ENCODE measurements around the gene DHRS12.

Gene DHRS12

DNA sequence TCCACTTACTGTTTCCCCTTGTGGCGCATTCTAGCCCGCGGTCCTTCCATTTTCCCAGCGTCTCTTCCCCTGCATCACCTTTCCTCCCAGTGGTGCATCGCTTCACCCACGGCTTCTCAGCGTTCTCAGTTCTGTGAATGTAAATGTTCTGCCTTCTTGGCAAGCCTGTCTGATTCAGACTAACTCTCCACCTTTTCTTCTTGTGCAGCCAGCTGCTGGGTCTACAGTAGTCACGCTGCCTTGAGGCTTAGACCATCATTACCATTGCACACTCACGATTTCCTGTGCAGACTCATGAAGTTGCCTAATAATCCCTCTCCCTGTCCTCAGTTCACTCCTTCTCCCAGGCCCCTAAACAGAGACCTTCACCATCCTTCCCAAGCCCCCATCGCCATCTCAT lies 75.0 kb downstream of the DHRS12 start:
- Histone ChIP-seq H3K4me2 (ENCODE audit: low read length, poor library complexity, severe bottlenecking) (no peak overlapping the region), H3K27me3 (ENCODE audit: control insufficient read depth in 1 of 2, insufficient read depth in 1 of 2, low read length in 2 of 2) (no peaks in the 10 kb centered on the region), H3K9me3 (ENCODE audit: control insufficient read depth, low read length) (no peaks in the 10 kb centered on the region), H3K4me3 (ENCODE audit: insufficient read depth in 1 of 2, low read depth in 1 of 2, low read length in 2 of 2) (no peak overlapping the region), H2BK5ac (ENCODE audit: low read depth, low read length, poor library complexity, severe bottlenecking) (no peak overlapping the region), H2BK15ac (ENCODE audit: low read depth, poor library complexity, severe bottlenecking) (no peak overlapping the region), H3K18ac (ENCODE audit: low read depth in 1 of 2, low read length in 2 of 2) (peak overlapping the region; percentile 14 to 42), H3K27ac (ENCODE audit: low read length, poor library complexity, severe bottlenecking) (peak overlapping the region; percentile 2), H2BK12ac (ENCODE audit: low read length in 2 of 2) (peak overlapping the region in 1 of 2 experiments; percentile 29), H3K23ac (ENCODE audit: low read length in 2 of 2) (no peak overlapping the region), H3K14ac (ENCODE audit: low read length in 2 of 2) (no peak overlapping the region), H4K91ac (ENCODE audit: low read length) (no peak overlapping the region), H3K4me1 (ENCODE audit: control insufficient read depth, insufficient read depth, low read depth, low read length) (peaks cover 17% of the 10 kb centered on the region), H3K79me1 (replicated peaks; ENCODE audit: low read length, poor library complexity, severe bottlenecking) (peaks cover 22% of the 10 kb centered on the region), H3K9ac (ENCODE audit: low read length) (peak overlapping the region; percentile 86), H4K8ac (ENCODE audit: low read length) (no peak overlapping the region), H3K36me3 (ENCODE audit: control insufficient read depth in 1 of 2, insufficient read depth in 2 of 2, low read depth in 1 of 2, low read length in 2 of 2) (peaks cover 3 to 13% of the 10 kb centered on the region in 2 experiments), H3K4ac (ENCODE audit: low read depth in 1 of 2, low read length in 2 of 2) (peak overlapping the region in 1 of 2 experiments; percentile 3), H2AFZ (ENCODE audit: low read depth, low read length) (no peak overlapping the region), H2AK5ac (ENCODE audit: low read length, severe bottlenecking) (no peak overlapping the region), H2BK120ac (ENCODE audit: low read depth, low read length) (peak overlapping the region; percentile 12)
- WGBS, result 76% methylated on average over 10 of the region's 10 CpGs
- peak; percentile 92 for DNase-seq

DNA sequence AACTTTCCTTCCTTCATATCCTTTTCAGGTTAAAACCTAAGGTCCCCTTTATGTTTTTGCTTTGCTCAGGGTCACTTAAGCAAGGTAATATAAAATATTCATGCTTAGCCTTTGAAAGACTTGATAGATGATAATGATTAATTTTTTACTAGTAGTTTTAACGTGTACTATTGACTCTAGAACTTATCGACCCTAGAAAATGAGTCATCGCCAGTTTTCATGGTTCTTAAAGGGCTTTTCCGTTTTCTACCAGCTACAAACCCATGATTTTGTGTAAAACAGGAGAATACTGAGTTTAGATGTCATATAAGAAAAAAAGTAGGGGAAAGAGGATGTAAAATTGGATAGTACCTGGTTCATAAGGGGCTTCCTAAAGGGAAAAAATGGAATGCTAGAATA lies 75.7 kb downstream of the DHRS12 start:
- Histone ChIP-seq H2AK5ac (ENCODE audit: low read length, severe bottlenecking) (no peak overlapping the region), H3K14ac (ENCODE audit: low read length in 2 of 2) (no peak overlapping the region), H3K9me3 (ENCODE audit: control insufficient read depth, low read length) (no peaks in the 10 kb centered on the region), H2BK120ac (ENCODE audit: low read depth, low read length) (no peak overlapping the region), H3K4ac (ENCODE audit: low read depth in 1 of 2, low read length in 2 of 2) (no peak overlapping the region), H3K27ac (ENCODE audit: low read length, poor library complexity, severe bottlenecking) (no peak overlapping the region), H4K8ac (ENCODE audit: low read length) (no peak overlapping the region), H3K4me1 (ENCODE audit: control insufficient read depth, insufficient read depth, low read depth, low read length) (peaks cover 15% of the 10 kb centered on the region), H3K18ac (ENCODE audit: low read depth in 1 of 2, low read length in 2 of 2) (no peak overlapping the region), H2BK12ac (ENCODE audit: low read length in 2 of 2) (no peak overlapping the region), H2AFZ (ENCODE audit: low read depth, low read length) (no peak overlapping the region), H4K91ac (ENCODE audit: low read length) (no peak overlapping the region), H2BK15ac (ENCODE audit: low read depth, poor library complexity, severe bottlenecking) (no peak overlapping the region), H3K9ac (ENCODE audit: low read length) (no peak overlapping the region), H3K27me3 (ENCODE audit: control insufficient read depth in 1 of 2, insufficient read depth in 1 of 2, low read length in 2 of 2) (no peaks in the 10 kb centered on the region), H3K4me3 (ENCODE audit: insufficient read depth in 1 of 2, low read depth in 1 of 2, low read length in 2 of 2) (no peak overlapping the region), H3K23ac (ENCODE audit: low read length in 2 of 2) (no peak overlapping the region), H2BK5ac (ENCODE audit: low read depth, low read length, poor library complexity, severe bottlenecking) (no peak overlapping the region), H3K79me1 (replicated peaks; ENCODE audit: low read length, poor library complexity, severe bottlenecking) (peaks cover 18% of the 10 kb centered on the region), H3K4me2 (ENCODE audit: low read length, poor library complexity, severe bottlenecking) (no peak overlapping the region), H3K36me3 (ENCODE audit: control insufficient read depth in 1 of 2, insufficient read depth in 2 of 2, low read depth in 1 of 2, low read length in 2 of 2) (peaks cover 3 to 13% of the 10 kb centered on the region in 2 experiments)
- no peak for DNase-seq
- WGBS, result 85% methylated on average over 4 of the region's 4 CpGs

DNA sequence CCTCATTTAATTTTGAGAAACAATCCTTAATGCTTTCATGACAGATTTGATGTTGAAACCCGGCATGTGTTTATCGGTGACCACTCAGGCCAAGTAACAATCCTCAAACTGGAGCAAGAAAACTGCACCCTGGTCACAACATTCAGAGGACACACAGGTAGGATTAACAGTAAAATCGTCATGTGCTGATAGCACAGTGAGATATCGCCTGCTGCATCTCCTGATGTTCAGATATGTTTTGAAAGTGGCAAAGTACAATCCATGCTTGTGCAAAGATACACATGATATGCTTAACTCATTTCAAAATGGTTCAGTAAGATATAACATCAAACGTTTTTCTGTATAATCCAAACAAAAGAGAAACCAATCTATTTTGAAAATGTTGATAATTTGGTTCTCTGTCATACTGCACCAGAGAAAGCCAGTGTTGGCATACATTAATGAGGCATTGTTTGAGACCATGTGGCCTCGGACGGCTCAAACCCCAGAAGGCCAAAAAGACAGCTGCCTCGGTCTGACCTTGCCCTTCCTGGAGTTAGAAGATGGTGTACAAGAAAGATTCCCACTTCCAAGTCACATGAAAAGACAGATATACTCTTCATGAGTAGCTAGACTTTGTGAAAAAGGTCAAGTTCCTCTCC lies 76.2 kb downstream of the DHRS12 start:
- Histone ChIP-seq H3K4ac (ENCODE audit: low read depth in 1 of 2, low read length in 2 of 2) (no peak overlapping the region), H3K14ac (ENCODE audit: low read length in 2 of 2) (no peak overlapping the region), H3K27ac (ENCODE audit: low read length, poor library complexity, severe bottlenecking) (no peak overlapping the region), H2BK12ac (ENCODE audit: low read length in 2 of 2) (peak overlapping the region in 1 of 2 experiments; percentile 66), H3K4me1 (ENCODE audit: control insufficient read depth, insufficient read depth, low read depth, low read length) (peaks cover 15% of the 10 kb centered on the region), H3K4me2 (ENCODE audit: low read length, poor library complexity, severe bottlenecking) (no peak overlapping the region), H3K79me1 (replicated peaks; ENCODE audit: low read length, poor library complexity, severe bottlenecking) (peaks cover 16% of the 10 kb centered on the region), H4K8ac (ENCODE audit: low read length) (no peak overlapping the region), H3K9ac (ENCODE audit: low read length) (peak overlapping the region; percentile 77), H3K9me3 (ENCODE audit: control insufficient read depth, low read length) (no peaks in the 10 kb centered on the region), H2BK5ac (ENCODE audit: low read depth, low read length, poor library complexity, severe bottlenecking) (no peak overlapping the region), H3K36me3 (ENCODE audit: control insufficient read depth in 1 of 2, insufficient read depth in 2 of 2, low read depth in 1 of 2, low read length in 2 of 2) (peaks cover 3 to 13% of the 10 kb centered on the region in 2 experiments), H2BK15ac (ENCODE audit: low read depth, poor library complexity, severe bottlenecking) (peak overlapping the region; percentile 49), H3K27me3 (ENCODE audit: control insufficient read depth in 1 of 2, insufficient read depth in 1 of 2, low read length in 2 of 2) (no peaks in the 10 kb centered on the region), H2AFZ (ENCODE audit: low read depth, low read length) (no peak overlapping the region), H2BK120ac (ENCODE audit: low read depth, low read length) (no peak overlapping the region), H3K23ac (ENCODE audit: low read length in 2 of 2) (no peak overlapping the region), H2AK5ac (ENCODE audit: low read length, severe bottlenecking) (no peak overlapping the region), H3K18ac (ENCODE audit: low read depth in 1 of 2, low read length in 2 of 2) (no peak overlapping the region), H3K4me3 (ENCODE audit: insufficient read depth in 1 of 2, low read depth in 1 of 2, low read length in 2 of 2) (no peak overlapping the region), H4K91ac (ENCODE audit: low read length) (no peak overlapping the region)
- WGBS, result over 99% methylated on average over 7 of the region's 8 CpGs
- no peak for DNase-seq

DNA sequence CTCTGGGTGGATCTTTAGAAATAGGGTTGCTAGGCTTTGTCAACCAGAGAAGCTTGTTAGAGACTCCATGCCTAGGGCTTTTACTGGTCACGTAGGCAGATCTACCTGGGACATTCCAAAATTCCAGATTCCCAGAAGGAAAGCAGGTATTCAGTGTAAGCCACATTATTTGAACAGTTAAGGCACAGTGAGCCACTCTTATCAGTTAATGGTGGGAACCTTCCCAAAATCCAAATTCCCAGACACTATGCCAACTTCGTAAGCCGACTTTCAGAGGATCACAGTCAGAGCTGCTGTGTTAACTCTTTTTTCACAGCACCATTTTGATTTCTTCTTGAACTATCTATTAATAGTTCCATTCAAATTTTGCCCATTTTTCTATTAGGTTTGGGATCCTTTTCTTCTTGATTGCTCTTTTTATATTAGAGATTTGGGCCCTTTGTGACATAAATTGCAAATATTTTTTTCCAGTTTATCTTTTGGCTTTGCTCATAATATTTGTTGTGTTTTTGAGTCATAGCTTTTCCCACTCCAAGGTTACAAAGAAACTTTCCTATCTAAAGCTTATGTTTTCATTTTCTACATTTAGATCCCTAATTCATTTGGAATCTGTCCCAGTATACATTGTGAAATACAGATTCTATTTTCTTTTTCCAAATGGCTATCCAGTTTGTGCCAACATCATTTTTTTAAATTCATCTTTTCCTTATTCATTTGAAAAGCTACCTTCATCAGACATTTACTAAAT lies 77.3 kb downstream of the DHRS12 start:
- peak; percentile 46 for DNase-seq
- Histone ChIP-seq H2AK5ac (ENCODE audit: low read length, severe bottlenecking) (no peak overlapping the region), H3K9ac (ENCODE audit: low read length) (peak overlapping the region; percentile 77), H2AFZ (ENCODE audit: low read depth, low read length) (no peak overlapping the region), H3K23ac (ENCODE audit: low read length in 2 of 2) (no peak overlapping the region), H3K4ac (ENCODE audit: low read depth in 1 of 2, low read length in 2 of 2) (no peak overlapping the region), H2BK5ac (ENCODE audit: low read depth, low read length, poor library complexity, severe bottlenecking) (no peak overlapping the region), H3K4me3 (ENCODE audit: insufficient read depth in 1 of 2, low read depth in 1 of 2, low read length in 2 of 2) (no peak overlapping the region), H3K79me1 (replicated peaks; ENCODE audit: low read length, poor library complexity, severe bottlenecking) (peaks cover 18% of the 10 kb centered on the region), H3K27me3 (ENCODE audit: control insufficient read depth in 1 of 2, insufficient read depth in 1 of 2, low read length in 2 of 2) (no peaks in the 10 kb centered on the region), H3K27ac (ENCODE audit: low read length, poor library complexity, severe bottlenecking) (no peak overlapping the region), H2BK120ac (ENCODE audit: low read depth, low read length) (no peak overlapping the region), H3K4me2 (ENCODE audit: low read length, poor library complexity, severe bottlenecking) (no peak overlapping the region), H4K8ac (ENCODE audit: low read length) (no peak overlapping the region), H2BK15ac (ENCODE audit: low read depth, poor library complexity, severe bottlenecking) (no peak overlapping the region), H3K9me3 (ENCODE audit: control insufficient read depth, low read length) (no peaks in the 10 kb centered on the region), H2BK12ac (ENCODE audit: low read length in 2 of 2) (no peak overlapping the region), H3K14ac (ENCODE audit: low read length in 2 of 2) (no peak overlapping the region), H3K36me3 (ENCODE audit: control insufficient read depth in 1 of 2, insufficient read depth in 2 of 2, low read depth in 1 of 2, low read length in 2 of 2) (peaks cover 3 to 13% of the 10 kb centered on the region in 2 experiments), H3K18ac (ENCODE audit: low read depth in 1 of 2, low read length in 2 of 2) (no peak overlapping the region), H3K4me1 (ENCODE audit: control insufficient read depth, insufficient read depth, low read depth, low read length) (peaks cover 15% of the 10 kb centered on the region), H4K91ac (ENCODE audit: low read length) (no peak overlapping the region)
- 100% methylated on average over 3 of the region's 3 CpGs for WGBS

All from mesenchymal stem cell (in vitro differentiated cells and primary cell).